Adrenal gland (tissue), 12 donors: ENCODE results near the gene MGMT. TPM values are rescaled to one million over a fixed set of nuclear protein-coding genes. Genes with fewer than 3 reads are reported as not detected.

Experiments used
- DNase-seq, 7 donors: peaks; one replicate each; pipeline ENCODE4 v3.0.0-alpha.2; 2019 to 2020
- H3K27ac ChIP-seq, 5 donors: fragments of 200-600 bp; sonication (generic) in 4 of 5; 1 replicate in 3 of 5; 2 replicates in 2 of 5; pipeline versions ENCODE4 v1.5.1 to v1.8.0; 2016 to 2020; ENCODE audit warnings: mild to moderate bottlenecking in 1 of 5
- H3K27me3 ChIP-seq: fragments of 200-600 bp; 2 replicates; pipeline ENCODE4 v1.8.0; 2021
- H3K36me3 ChIP-seq, 2 donors: fragments of 200-600 bp; replicated peaks in 1 of 2; 1 replicate in 1 of 2; 2 replicates in 1 of 2; pipeline versions ENCODE4 v1.5.1 to v1.8.0; 2018 to 2022
- H3K4me1 ChIP-seq, 2 donors: fragments of 200-600 bp; replicated peaks in 1 of 2; 1 replicate in 1 of 2; 2 replicates in 1 of 2; pipeline versions ENCODE4 v1.5.1 to v1.8.0; 2018 to 2021
- H3K4me3 ChIP-seq, 4 donors: fragments of 200-600 bp; sonication (generic) in 3 of 4; one replicate each; pipeline ENCODE4 v1.5.1; 2016 to 2018
- H3K9me3 ChIP-seq, 3 donors: fragments of 200-600 bp; sonication (generic) in 1 of 3; replicated peaks in 1 of 3; 1 replicate in 2 of 3; 2 replicates in 1 of 3; pipeline versions ENCODE4 v1.5.1 to v1.8.0; 2016 to 2021
- POLR2A ChIP-seq, 2 donors: fragments of 450-650 bp; IDR thresholded peaks; one replicate each; pipeline ENCODE4 v1.6.1; 2017; ENCODE audit warnings: antibody characterized with exemption in 2 of 2, mild to moderate bottlenecking in 2 of 2, moderate library complexity in 1 of 2
- WGBS, 4 donors: extraction: QIAGEN DNeasy Blood & Tissue Kit in 2 of 4; methylation state at CpG; one replicate each; pipeline versions ENCODE4 v1.1.5 to v1.1.7; 2013 to 2017; 5-methylcytosine and 5-hydroxymethylcytosine counted together
- intact Hi-C, 2 donors: fragments of 100-400 bp; cut with DNase I; formaldehyde crosslinking; loops; one replicate each; pipeline versions ENCODE4 v1.14.1 to v1.15.0; 2022 to 2023
- polyA plus RNA-seq, 3 donors: library from polyadenylated mRNA; stranded (reverse); fragments of 200-250 nt in 2 of 3; fragments of 350-450 nt in 1 of 3; fragmentation: Illumina TruSeq in 1 of 3; extraction: RNeasy Lipid Tissue Mini Kit (QIAGEN cat#74804) in 1 of 3; gene quantifications; one replicate each; pipeline ENCODE4 v1.2.3, GENCODE V29; 2013 to 2014
- total RNA-seq, 9 donors: library from RNA; depleted of rRNA in 4 of 9; stranded (reverse); fragments of >200 nt in 4 of 9; fragments of 120-200 nt in 1 of 9; fragmentation: NEBNext Ultra II Directional in 1 of 9; extraction: Animal tissue kit (Norgen Biotek cat#: 25700) in 1 of 9; gene quantifications; one replicate each; pipeline versions ENCODE4 v1.1.0 to v1.2.4, GENCODE V29; 2013 to 2023
- TF ChIP-seq, protein P1 (sequence below), 6 experiments: fragments of 450-650 bp in 4 of 6; fragments of 200-600 bp in 2 of 6; sonication (generic) in 1 of 6; IDR thresholded peaks; 1 replicate in 5 of 6; 2 replicates in 1 of 6; pipeline versions ENCODE4 v1.5.1 to v1.8.0; 2016 to 2021; ENCODE audit warnings: antibody characterized with exemption in 6 of 6, mild to moderate bottlenecking in 2 of 6, moderate library complexity in 1 of 6
- donor health status: healthy with polysubstance abuse.
- donor health status: Bipolar disorder and iron deficiency.
- donor health status: DM: yes; HTN: yes; CAD: no.
- donor health status: DM: no; HTN: no; CAD: no.
- donor health status: DM: no; HTN: no; CAD: no.
- donor health status: DM: yes; HTN: yes; CAD: no.

The MGMT gene
- total and polyA plus RNA-seq, 12 donors, result 3.8 to 35.8 (median 21.2) TPM

DNA sequence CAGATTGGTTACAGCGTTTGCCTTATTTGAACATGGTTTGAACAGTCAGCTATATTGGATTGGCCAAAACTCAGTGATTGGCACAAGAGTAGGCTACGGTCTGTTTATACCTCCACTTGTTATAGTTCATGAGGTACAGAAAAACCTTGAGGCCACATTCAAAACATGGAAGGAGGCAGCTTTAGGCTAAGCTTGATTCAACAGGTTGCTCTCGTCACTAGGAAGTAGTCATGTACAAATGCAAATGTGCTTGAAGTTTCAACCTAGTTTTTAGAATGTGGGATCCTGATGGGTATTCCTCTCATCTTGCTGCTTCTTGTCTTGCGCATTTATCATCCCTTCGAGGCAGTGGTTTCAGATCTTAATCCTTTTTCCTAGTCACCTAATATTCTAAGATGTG lies 132.1 kb downstream of the MGMT start:
- no peak for DNase-seq
- no peak for TF ChIP-seq POLR2A (IDR thresholded peaks at IDR 0.05)
- TF ChIP-seq, protein P1, sequence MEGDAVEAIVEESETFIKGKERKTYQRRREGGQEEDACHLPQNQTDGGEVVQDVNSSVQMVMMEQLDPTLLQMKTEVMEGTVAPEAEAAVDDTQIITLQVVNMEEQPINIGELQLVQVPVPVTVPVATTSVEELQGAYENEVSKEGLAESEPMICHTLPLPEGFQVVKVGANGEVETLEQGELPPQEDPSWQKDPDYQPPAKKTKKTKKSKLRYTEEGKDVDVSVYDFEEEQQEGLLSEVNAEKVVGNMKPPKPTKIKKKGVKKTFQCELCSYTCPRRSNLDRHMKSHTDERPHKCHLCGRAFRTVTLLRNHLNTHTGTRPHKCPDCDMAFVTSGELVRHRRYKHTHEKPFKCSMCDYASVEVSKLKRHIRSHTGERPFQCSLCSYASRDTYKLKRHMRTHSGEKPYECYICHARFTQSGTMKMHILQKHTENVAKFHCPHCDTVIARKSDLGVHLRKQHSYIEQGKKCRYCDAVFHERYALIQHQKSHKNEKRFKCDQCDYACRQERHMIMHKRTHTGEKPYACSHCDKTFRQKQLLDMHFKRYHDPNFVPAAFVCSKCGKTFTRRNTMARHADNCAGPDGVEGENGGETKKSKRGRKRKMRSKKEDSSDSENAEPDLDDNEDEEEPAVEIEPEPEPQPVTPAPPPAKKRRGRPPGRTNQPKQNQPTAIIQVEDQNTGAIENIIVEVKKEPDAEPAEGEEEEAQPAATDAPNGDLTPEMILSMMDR (IDR thresholded peaks at IDR 0.05), result no peak
- Histone ChIP-seq H3K9me3 (no peaks in the 10 kb centered on the region), H3K4me1 (no peaks in the 10 kb centered on the region), H3K27ac (no peak overlapping the region), H3K4me3 (no peak overlapping the region), H3K36me3 (no peaks in the 10 kb centered on the region), H3K27me3 (no peaks in the 10 kb centered on the region)
- 95 to 98% (median 97%) methylated on average over 5 of the region's 5 CpGs for WGBS, 4 donors
- intact Hi-C loops, result no loop called here

DNA sequence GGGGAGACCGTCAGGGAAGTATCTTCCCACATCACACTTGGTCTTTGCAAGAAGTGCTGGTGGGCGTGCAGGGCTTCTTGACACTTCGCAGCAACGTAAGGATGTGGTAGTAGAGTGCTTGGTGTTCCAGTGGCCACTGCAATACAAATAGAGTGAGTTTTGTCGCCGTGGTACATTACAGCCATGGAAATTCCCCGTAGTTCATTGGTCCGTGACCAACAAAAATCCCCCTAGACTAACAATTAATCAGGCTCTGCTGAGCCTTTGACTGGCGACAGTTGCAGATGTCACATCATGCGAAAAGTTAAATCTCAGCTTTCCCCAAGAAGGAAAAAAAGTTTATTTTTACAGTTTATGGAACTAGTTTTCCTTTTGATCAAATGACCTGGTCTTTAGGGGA lies 134.7 kb downstream of the MGMT start:
- no peaks in the 10 kb centered on the region for H3K27me3 ChIP-seq
- H3K4me3 ChIP-seq, result no peak overlapping the region
- TF ChIP-seq, protein P1 (IDR thresholded peaks at IDR 0.05), result no peak
- no peak for TF ChIP-seq POLR2A (IDR thresholded peaks at IDR 0.05)
- 81 to 92% (median 90%) methylated on average over 9 to 10 of the region's 10 CpGs for WGBS, 4 donors
- H3K27ac ChIP-seq, result no peak overlapping the region
- DNase-seq, result no peak
- no peaks in the 10 kb centered on the region for H3K36me3 ChIP-seq
- H3K9me3 ChIP-seq, result no peaks in the 10 kb centered on the region
- H3K4me1 ChIP-seq, result no peaks in the 10 kb centered on the region
- intact Hi-C loops, result no loop called here

DNA sequence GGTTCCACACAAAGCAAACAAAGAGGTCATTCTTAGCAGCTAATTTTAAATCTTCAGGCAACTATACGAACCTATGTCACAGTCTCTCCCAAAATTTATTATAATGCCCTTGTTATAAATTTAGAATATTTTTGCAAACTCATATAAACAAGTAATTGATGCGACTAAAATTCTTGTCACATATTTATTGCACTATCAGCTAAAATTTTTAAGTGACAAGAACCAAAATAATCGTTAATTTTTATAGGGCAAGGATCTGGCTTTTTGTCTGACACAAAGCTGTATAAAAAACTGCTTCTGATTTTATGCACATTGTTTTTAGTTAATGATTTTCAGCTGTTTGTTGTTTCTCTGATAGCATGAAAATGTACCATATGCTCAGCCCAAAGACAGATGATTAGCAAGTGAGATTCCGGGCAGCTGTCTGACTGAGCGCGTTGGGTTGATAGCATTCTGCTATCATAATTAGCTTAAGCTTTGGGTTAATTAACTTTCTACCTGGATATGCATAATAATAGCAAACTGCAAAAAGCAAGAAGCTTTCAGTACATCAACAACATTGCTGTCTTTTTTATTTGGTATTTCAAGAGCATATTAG lies 136.0 kb downstream of the MGMT start:
- no peak for TF ChIP-seq POLR2A (IDR thresholded peaks at IDR 0.05)
- TF ChIP-seq, protein P1 (IDR thresholded peaks at IDR 0.05), result no peak
- DNase-seq, result no peak
- Histone ChIP-seq H3K36me3 (no peaks in the 10 kb centered on the region), H3K9me3 (no peaks in the 10 kb centered on the region), H3K4me1 (no peaks in the 10 kb centered on the region), H3K27ac (no peak overlapping the region), H3K4me3 (no peak overlapping the region), H3K27me3 (no peaks in the 10 kb centered on the region)
- 82 to 83% (median 83%) methylated on average over 6 of the region's 6 CpGs for WGBS, 4 donors
- intact Hi-C loops, result no loop called here

DNA sequence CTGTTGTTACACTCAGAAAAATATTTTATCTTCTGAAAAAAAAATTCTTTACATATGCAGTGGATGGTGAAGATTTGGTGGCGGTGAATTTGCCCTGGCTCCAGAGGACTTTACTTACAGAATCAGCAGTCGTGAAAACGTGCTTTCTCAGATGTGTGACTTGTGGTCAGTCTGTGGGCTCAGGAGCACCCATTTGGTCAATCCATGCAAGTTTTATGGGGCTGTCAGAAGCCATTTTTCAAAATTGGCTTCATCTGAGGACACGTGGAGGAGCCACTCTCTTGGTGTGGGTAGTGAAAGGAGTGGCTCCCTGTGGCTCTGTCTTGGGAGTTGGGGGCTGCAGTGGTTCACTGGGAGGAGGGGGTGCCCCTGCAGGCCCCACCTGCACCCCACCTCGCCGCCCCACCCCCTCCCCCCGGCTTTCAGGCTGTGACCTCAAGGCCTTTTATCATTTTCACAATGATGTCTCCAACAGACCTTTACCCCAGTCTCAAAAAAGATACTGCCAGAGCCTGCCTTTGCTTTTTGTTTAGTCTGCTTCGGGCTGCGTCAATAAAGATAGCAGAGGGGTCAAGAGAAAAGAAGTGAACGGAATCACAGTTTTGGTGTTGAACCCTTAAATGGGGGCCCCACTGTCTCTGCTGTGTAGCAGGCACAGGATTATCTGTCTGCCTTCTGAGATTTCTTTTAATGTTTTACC lies 137.4 kb downstream of the MGMT start:
- Histone ChIP-seq H3K4me1 (no peaks in the 10 kb centered on the region), H3K4me3 (no peak overlapping the region), H3K27ac (no peak overlapping the region), H3K27me3 (no peaks in the 10 kb centered on the region), H3K36me3 (no peaks in the 10 kb centered on the region), H3K9me3 (no peaks in the 10 kb centered on the region)
- TF ChIP-seq POLR2A (IDR thresholded peaks at IDR 0.05), result no peak
- TF ChIP-seq, protein P1 (IDR thresholded peaks at IDR 0.05), result no peak
- WGBS, 4 donors, result 76 to 90% (median 83%) methylated on average over 8 to 10 of the region's 10 CpGs
- DNase-seq, result no peak
- intact Hi-C loops, result no loop called here
